Stomach (tissue), 4 donors: ENCODE measurements around the gene C2CD4D.

ENCODE experiments used
- CTCF ChIP-seq, 7 experiments: fragments of 450-650 bp in 4 of 7; fragments of 200-600 bp in 3 of 7; sonication (generic) in 3 of 7; IDR thresholded peaks; one replicate each; pipeline ENCODE4 v1.5.1; 2016 to 2019; ENCODE audit warnings: antibody characterized with exemption in 7 of 7, control low read depth in 2 of 7, mild to moderate bottlenecking in 1 of 7
- EP300 ChIP-seq: sonication (generic); formaldehyde crosslinking; IDR thresholded peaks from one replicate; pipeline ENCODE4 v1.6.1; 2017; ENCODE audit warnings: antibody characterized with exemption
- POLR2A ChIP-seq, 4 donors: fragments of 450-650 bp; IDR thresholded peaks; one replicate each; pipeline ENCODE4 v1.6.1; 2016; ENCODE audit warnings: antibody characterized with exemption in 4 of 4, control low read depth in 2 of 4, mild to moderate bottlenecking in 1 of 4, moderate library complexity in 1 of 4
- POLR2AphosphoS5 ChIP-seq, 3 donors: sonication (generic); formaldehyde crosslinking; IDR thresholded peaks; one replicate each; pipeline ENCODE4 v1.6.1; 2016; ENCODE audit warnings: antibody characterized with exemption in 3 of 3

- TF ChIP-seq CTCF (IDR thresholded peaks at IDR 0.05) (no peak), POLR2A (IDR thresholded peaks at IDR 0.05) (no peak), POLR2AphosphoS5 (IDR thresholded peaks at IDR 0.05) (no peak), EP300 (no peak)
Observed at GRCh38 chr1:151825204-151825603, 14.4 kb downstream of the C2CD4D start.
